HEK293 (cell line): Measurements from ENCODE around the gene ANKZF1.

ENCODE experiments used
- CTCF ChIA-PET: fragments of 350-600 bp; formaldehyde crosslinking; extraction: SDS; loops from one replicate; lab custom pipeline; 2021; ENCODE audit warnings: antibody characterized with exemption; lab: Yijun Ruan, JAX
- POLR2A ChIA-PET: fragments of 300-600 bp; formaldehyde crosslinking; extraction: SDS; loops from one replicate; lab custom pipeline; 2020; ENCODE audit warnings: antibody characterized with exemption, inconsistent platforms; lab: Yijun Ruan, JAX
- H3K27ac ChIP-seq: fragments of 200-500 bp; sonication (Bioruptor generic); 2 replicates; pipeline ENCODE4 v1.5.1; 2014; ENCODE audit warnings: low read depth, low read length, control low read depth, inconsistent platforms; ENCODE audit errors: extremely low read depth
- H3K36me3 ChIP-seq, 2 experiments: fragments of 200-500 bp in 1 of 2; sonication (Bioruptor generic) in 1 of 2; 1 replicate in 1 of 2; 2 replicates in 1 of 2; pipeline ENCODE4 v1.5.1; 2014 to 2017; ENCODE audit warnings: inconsistent platforms in 2 of 2, low read length in 2 of 2; ENCODE audit not compliant: control insufficient read depth in 2 of 2, insufficient read depth in 1 of 2
- H3K4me1 ChIP-seq: fragments of 200-500 bp; sonication (Bioruptor generic); 2 replicates; pipeline ENCODE4 v1.5.1; 2014; ENCODE audit warnings: mild to moderate bottlenecking, low read length, inconsistent platforms; ENCODE audit not compliant: control insufficient read depth, insufficient read depth
- H3K4me3 ChIP-seq: 2 replicates; pipeline ENCODE4 v1.5.1; 2011; ENCODE audit warnings: low read depth, mild to moderate bottlenecking, control low read depth, low read length, moderate library complexity
- H3K9me3 ChIP-seq: fragments of 200-500 bp; sonication (Bioruptor generic); 2 replicates; pipeline ENCODE4 v1.5.1; 2014; ENCODE audit warnings: low read depth, low read length, inconsistent platforms; ENCODE audit not compliant: control insufficient read depth, insufficient read depth
- EGR2 ChIP-seq: fragments of 450-650 bp; formaldehyde crosslinking; IDR thresholded peaks from 2 replicates; pipeline ENCODE4 v1.5.1; 2016; ENCODE audit warnings: low read depth, missing biosample characterization, missing genetic modification characterization
- HOXA7 ChIP-seq: sonication (generic); formaldehyde crosslinking; IDR thresholded peaks from 2 replicates; pipeline ENCODE4 v1.8.1; 2022; ENCODE audit warnings: missing genetic modification reagents, borderline replicate concordance
- HOXC10 ChIP-seq: sonication (generic); formaldehyde crosslinking; IDR thresholded peaks from 2 replicates; pipeline ENCODE4 v1.8.1; 2023; ENCODE audit warnings: mild to moderate bottlenecking, missing genetic modification reagents
- HOXD13 ChIP-seq: sonication (generic); formaldehyde crosslinking; IDR thresholded peaks from 2 replicates; pipeline ENCODE4 v1.8.0; 2022; ENCODE audit warnings: missing genetic modification reagents, borderline replicate concordance
- KLF16 ChIP-seq: fragments of 450-650 bp; formaldehyde crosslinking; IDR thresholded peaks from 2 replicates; pipeline ENCODE4 v1.5.1; 2017; ENCODE audit warnings: missing biosample characterization, missing genetic modification characterization
- KLF7 ChIP-seq: fragments of 450-650 bp; formaldehyde crosslinking; IDR thresholded peaks from 2 replicates; pipeline ENCODE4 v1.5.1; 2016; ENCODE audit warnings: missing biosample characterization, missing genetic modification characterization, borderline replicate concordance
- MYNN ChIP-seq: fragments of 450-650 bp; formaldehyde crosslinking; IDR thresholded peaks from 2 replicates; pipeline ENCODE4 v1.5.1; 2016; ENCODE audit warnings: missing biosample characterization, missing genetic modification characterization, borderline replicate concordance
- PRDM1 ChIP-seq: fragments of 450-650 bp; formaldehyde crosslinking; IDR thresholded peaks from 2 replicates; pipeline ENCODE4; 2016; ENCODE audit warnings: missing biosample characterization, missing genetic modification characterization
- YY1 ChIP-seq: fragments of 450-650 bp; formaldehyde crosslinking; IDR thresholded peaks from 2 replicates; pipeline ENCODE4 v1.5.1; 2018; ENCODE audit warnings: missing biosample characterization, missing genetic modification characterization
- ZFP41 ChIP-seq: fragments of 450-650 bp; formaldehyde crosslinking; IDR thresholded peaks from 2 replicates; pipeline ENCODE4 v1.5.1; 2016; ENCODE audit warnings: missing biosample characterization, missing genetic modification characterization, borderline replicate concordance
- ZNF132 ChIP-seq: fragments of 450-650 bp; formaldehyde crosslinking; IDR thresholded peaks from 2 replicates; pipeline ENCODE4 v1.5.1; 2017; ENCODE audit warnings: missing biosample characterization, missing genetic modification characterization, borderline replicate concordance
- ZNF157 ChIP-seq: fragments of 450-650 bp; formaldehyde crosslinking; IDR thresholded peaks from 2 replicates; pipeline ENCODE4 v1.5.1; 2016; ENCODE audit warnings: missing biosample characterization, missing genetic modification characterization
- ZNF2 ChIP-seq: fragments of 450-650 bp; formaldehyde crosslinking; IDR thresholded peaks from 2 replicates; pipeline ENCODE4 v1.5.1; 2016; ENCODE audit warnings: missing biosample characterization, missing genetic modification characterization
- ZNF248 ChIP-seq: fragments of 450-650 bp; formaldehyde crosslinking; IDR thresholded peaks from 2 replicates; pipeline ENCODE4 v1.5.1; 2017; ENCODE audit warnings: missing biosample characterization, missing genetic modification characterization
- ZNF391 ChIP-seq: fragments of 450-650 bp; formaldehyde crosslinking; IDR thresholded peaks from 2 replicates; pipeline ENCODE4 v1.5.1; 2016; ENCODE audit warnings: low read depth, missing biosample characterization, missing genetic modification characterization, borderline replicate concordance
- ZNF426 ChIP-seq: fragments of 450-650 bp; formaldehyde crosslinking; IDR thresholded peaks from 2 replicates; pipeline ENCODE4 v1.5.1; 2017; ENCODE audit warnings: missing biosample characterization, missing genetic modification characterization, mild to moderate bottlenecking, inconsistent platforms, moderate library complexity
- ZNF544 ChIP-seq: fragments of 450-650 bp; formaldehyde crosslinking; IDR thresholded peaks from 2 replicates; pipeline ENCODE4 v1.5.0; 2017; ENCODE audit warnings: missing biosample characterization, missing genetic modification characterization
- ZNF549 ChIP-seq: fragments of 450-650 bp; IDR thresholded peaks from 2 replicates; pipeline ENCODE4 v1.5.1; 2018; ENCODE audit warnings: missing biosample characterization, missing genetic modification characterization, mild to moderate bottlenecking, inconsistent platforms, moderate library complexity
- ZNF555 ChIP-seq: fragments of 450-650 bp; formaldehyde crosslinking; conservative IDR thresholded peaks from 2 replicates; pipeline ENCODE4 v1.5.1; 2017; ENCODE audit warnings: missing biosample characterization, mild to moderate bottlenecking, missing genetic modification characterization, inconsistent platforms
- ZNF585B ChIP-seq: fragments of 450-650 bp; formaldehyde crosslinking; IDR thresholded peaks from 2 replicates; pipeline ENCODE4 v1.5.1; 2016; ENCODE audit warnings: missing biosample characterization, missing genetic modification characterization
- ZNF629 ChIP-seq: fragments of 450-650 bp; formaldehyde crosslinking; IDR thresholded peaks from 2 replicates; pipeline ENCODE4 v1.5.1; 2017; ENCODE audit warnings: missing biosample characterization, missing genetic modification characterization
- ZNF677 ChIP-seq: fragments of 450-650 bp; IDR thresholded peaks from 2 replicates; pipeline ENCODE4 v1.5.0; 2018; ENCODE audit warnings: missing biosample characterization, mild to moderate bottlenecking, missing genetic modification characterization, moderate library complexity
- ZNF776 ChIP-seq: fragments of 450-650 bp; formaldehyde crosslinking; IDR thresholded peaks from 2 replicates; pipeline ENCODE4 v1.5.0; 2017; ENCODE audit warnings: missing biosample characterization, missing genetic modification characterization, borderline replicate concordance
- ZNF777 ChIP-seq: fragments of 450-650 bp; formaldehyde crosslinking; IDR thresholded peaks from 2 replicates; pipeline ENCODE4 v1.5.1; 2017; ENCODE audit warnings: missing biosample characterization, missing genetic modification characterization, borderline replicate concordance
- ZSCAN16 ChIP-seq: fragments of 450-650 bp; formaldehyde crosslinking; IDR thresholded peaks from 2 replicates; pipeline ENCODE4 v1.5.1; 2016; ENCODE audit warnings: missing biosample characterization, missing genetic modification characterization
- ZSCAN23 ChIP-seq: fragments of 450-650 bp; formaldehyde crosslinking; IDR thresholded peaks from 2 replicates; pipeline ENCODE4 v1.5.1; 2016; ENCODE audit warnings: missing biosample characterization, missing genetic modification characterization
- TF ChIP-seq, protein P1 (sequence below): fragments of 450-650 bp; formaldehyde crosslinking; IDR thresholded peaks from 2 replicates; pipeline ENCODE4 v1.5.1; 2017; ENCODE audit warnings: missing biosample characterization, missing genetic modification characterization
- TF ChIP-seq, protein P2 (sequence below): fragments of 450-650 bp; formaldehyde crosslinking; IDR thresholded peaks from 2 replicates; pipeline ENCODE4 v1.5.1; 2016; ENCODE audit warnings: missing biosample characterization, missing genetic modification characterization
- TF ChIP-seq, protein P3 (sequence below): fragments of 450-650 bp; formaldehyde crosslinking; IDR thresholded peaks from 2 replicates; pipeline ENCODE4 v1.5.1; 2016; ENCODE audit warnings: missing biosample characterization, missing genetic modification characterization

Gene ANKZF1

DNA sequence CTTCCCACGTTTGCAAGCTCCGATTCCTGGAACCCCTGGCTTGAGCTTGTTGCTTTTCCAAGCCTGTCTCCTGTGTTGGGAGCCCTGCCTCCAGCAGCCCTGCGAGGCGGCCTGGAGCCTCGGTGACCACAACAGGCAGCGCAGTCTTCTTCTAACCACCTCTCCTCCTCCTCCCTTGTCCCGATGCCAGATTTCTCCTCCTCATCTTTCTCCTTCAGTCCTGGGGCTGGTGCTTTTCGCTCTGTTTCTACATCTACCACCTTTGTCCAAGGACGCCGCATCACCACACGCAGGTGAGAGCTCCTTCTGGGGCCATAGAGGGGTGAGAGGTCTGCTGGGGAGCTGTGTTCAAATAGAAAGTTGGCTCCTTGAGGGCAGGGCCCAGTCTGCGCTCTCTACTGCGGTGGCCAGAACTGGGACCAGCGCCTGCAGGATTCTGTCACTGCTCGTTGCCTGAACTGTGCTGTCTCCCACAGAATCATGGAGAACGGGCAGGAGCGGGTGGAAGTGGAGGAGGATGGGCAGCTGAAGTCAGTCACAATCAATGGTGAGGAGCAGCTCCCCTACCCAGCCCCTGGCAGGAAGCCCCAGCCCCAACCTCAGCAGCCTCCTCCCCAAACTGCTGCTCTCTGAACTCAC is 53.5 kb downstream of the ANKZF1 start:
- ChIA-PET POLR2A (no interaction called here), CTCF (interaction anchor here (1.0 to 15.0 kb wide), 2 partner anchors 13 to 124 kb away, joined by 4 to 297 read pairs; no protein-coding TSS in a partner anchor)
- Histone ChIP-seq H3K9me3 (no peaks in the 10 kb centered on the region), H3K27ac (no peak overlapping the region), H3K4me3 (no peak overlapping the region), H3K36me3 (peaks cover 0 to 64% of the 10 kb centered on the region in 2 experiments; a peak in 1 of 3 replicates), H3K4me1 (peaks cover 6% of the 10 kb centered on the region)
- TF ChIP-seq ZSCAN16 (tag by site-specific recombination) (no peak), ZNF777 (no peak), ZSCAN23 (no peak), ZNF248 (tag by site-specific recombination) (no peak), ZNF544 (tag by site-specific recombination) (no peak), MYNN (no peak), ZNF2 (tag by site-specific recombination) (no peak), ZNF776 (tag by site-specific recombination) (no peak), EGR2 (tag by site-specific recombination) (no peak), KLF16 (tag by site-specific recombination) (no peak), ZNF391 (tag by site-specific recombination) (no peak)
- TF ChIP-seq, protein P1, sequence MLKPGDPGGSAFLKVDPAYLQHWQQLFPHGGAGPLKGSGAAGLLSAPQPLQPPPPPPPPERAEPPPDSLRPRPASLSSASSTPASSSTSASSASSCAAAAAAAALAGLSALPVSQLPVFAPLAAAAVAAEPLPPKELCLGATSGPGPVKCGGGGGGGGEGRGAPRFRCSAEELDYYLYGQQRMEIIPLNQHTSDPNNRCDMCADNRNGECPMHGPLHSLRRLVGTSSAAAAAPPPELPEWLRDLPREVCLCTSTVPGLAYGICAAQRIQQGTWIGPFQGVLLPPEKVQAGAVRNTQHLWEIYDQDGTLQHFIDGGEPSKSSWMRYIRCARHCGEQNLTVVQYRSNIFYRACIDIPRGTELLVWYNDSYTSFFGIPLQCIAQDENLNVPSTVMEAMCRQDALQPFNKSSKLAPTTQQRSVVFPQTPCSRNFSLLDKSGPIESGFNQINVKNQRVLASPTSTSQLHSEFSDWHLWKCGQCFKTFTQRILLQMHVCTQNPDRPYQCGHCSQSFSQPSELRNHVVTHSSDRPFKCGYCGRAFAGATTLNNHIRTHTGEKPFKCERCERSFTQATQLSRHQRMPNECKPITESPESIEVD (tag by site-specific recombination): no peak

DNA sequence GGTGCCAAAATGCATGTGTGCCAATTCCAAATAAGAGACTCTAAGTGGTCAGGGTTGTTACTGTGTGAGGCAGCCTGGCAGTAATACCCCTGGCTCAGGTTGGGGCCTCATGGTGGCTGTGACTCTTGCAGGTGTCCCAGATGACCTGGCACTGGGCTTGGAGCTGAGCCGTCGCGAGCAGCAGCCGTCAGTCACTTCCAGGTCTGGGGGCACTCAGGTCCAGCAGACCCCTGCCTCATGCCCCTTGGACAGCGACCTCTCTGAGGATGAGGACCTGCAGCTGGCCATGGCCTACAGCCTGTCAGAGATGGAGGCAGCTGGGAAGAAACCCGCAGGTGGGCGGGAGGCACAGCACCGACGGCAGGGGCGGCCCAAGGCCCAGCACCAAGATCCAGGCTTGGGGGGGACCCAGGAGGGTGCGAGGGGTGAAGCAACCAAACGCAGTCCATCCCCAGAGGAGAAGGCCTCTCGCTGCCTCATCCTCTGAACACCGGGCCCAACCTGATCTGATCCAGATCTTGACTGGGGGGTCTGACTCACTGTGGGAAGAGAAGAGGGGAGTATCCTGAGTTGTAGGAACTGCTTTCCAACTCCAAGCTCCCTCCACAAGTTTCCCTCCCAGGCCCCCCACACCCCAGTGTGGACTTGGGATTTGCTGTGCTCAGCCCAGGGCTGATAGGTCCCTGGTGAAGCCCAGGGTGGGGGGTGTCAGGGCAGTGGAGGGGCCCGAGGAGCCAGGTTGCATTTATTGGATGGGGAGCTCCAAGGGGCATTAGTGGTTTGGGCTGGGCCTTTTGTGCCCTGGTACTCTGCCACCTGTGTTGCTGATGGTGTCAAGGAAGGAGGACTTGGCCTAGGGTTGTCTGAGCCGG is 55.1 kb downstream of the ANKZF1 start:
- CTCF ChIA-PET: interaction anchor here (0.6 to 15.0 kb wide), 2 partner anchors 11 to 114 kb away, joined by 3 to 297 read pairs; no protein-coding TSS in a partner anchor
- no peak for TF ChIP-seq ZNF629 (tag by site-specific recombination)
- no peak for TF ChIP-seq ZNF549 (tag by site-specific recombination)
- TF ChIP-seq HOXC10 (CRISPR knock-in tag): no peak
- TF ChIP-seq ZNF776 (tag by site-specific recombination): no peak
- TF ChIP-seq, protein P2, sequence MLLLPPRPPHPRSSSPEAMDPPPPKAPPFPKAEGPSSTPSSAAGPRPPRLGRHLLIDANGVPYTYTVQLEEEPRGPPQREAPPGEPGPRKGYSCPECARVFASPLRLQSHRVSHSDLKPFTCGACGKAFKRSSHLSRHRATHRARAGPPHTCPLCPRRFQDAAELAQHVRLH (tag by site-specific recombination): no peak
- no peak for TF ChIP-seq ZNF157 (tag by site-specific recombination)
- TF ChIP-seq, all 188 proteins: peak for 0
- H3K36me3 ChIP-seq: peaks cover 0 to 64% of the 10 kb centered on the region in 2 experiments; a peak in 1 of 3 replicates
- H3K27ac ChIP-seq: no peak overlapping the region
- POLR2A ChIA-PET: no interaction called here
- no peaks in the 10 kb centered on the region for H3K4me1 ChIP-seq
- H3K9me3 ChIP-seq: no peaks in the 10 kb centered on the region
- no peak overlapping the region for H3K4me3 ChIP-seq

DNA sequence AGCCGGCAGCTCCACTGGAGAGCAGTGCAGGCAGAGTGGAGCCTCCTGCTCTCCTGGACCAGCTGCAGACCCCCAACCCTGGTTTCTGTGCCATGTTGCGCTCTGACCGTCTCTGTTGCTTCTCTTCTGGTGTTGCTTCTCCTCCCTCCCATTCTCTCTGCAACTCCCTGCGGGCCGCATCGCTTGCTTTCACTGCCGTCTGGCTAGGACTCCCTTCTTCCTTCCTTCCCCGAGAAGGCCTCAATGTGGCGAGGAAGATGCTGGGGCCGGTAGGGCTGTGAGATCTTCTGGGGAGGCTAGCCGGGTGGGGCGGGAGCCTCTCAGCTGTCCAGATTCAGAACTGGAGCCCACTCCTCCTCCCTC is 55.7 kb downstream of the ANKZF1 start:
- CTCF ChIA-PET: interaction anchor here (15.0 kb wide), 1 partner anchor 11 kb away, joined by 297 read pairs; no protein-coding TSS in a partner anchor
- H3K27ac ChIP-seq: no peak overlapping the region
- no peaks in the 10 kb centered on the region for H3K9me3 ChIP-seq
- H3K36me3 ChIP-seq: peaks cover 0 to 62% of the 10 kb centered on the region in 2 experiments; a peak in 1 of 3 replicates
- no peaks in the 10 kb centered on the region for H3K4me1 ChIP-seq
- POLR2A ChIA-PET: no interaction called here
- H3K4me3 ChIP-seq: no peak overlapping the region
- no peak for TF ChIP-seq ZNF426 (tag by site-specific recombination)
- TF ChIP-seq KLF7 (tag by site-specific recombination): no peak
- TF ChIP-seq ZNF585B (tag by site-specific recombination): no peak
- TF ChIP-seq ZNF677: no peak
- TF ChIP-seq, protein P3, sequence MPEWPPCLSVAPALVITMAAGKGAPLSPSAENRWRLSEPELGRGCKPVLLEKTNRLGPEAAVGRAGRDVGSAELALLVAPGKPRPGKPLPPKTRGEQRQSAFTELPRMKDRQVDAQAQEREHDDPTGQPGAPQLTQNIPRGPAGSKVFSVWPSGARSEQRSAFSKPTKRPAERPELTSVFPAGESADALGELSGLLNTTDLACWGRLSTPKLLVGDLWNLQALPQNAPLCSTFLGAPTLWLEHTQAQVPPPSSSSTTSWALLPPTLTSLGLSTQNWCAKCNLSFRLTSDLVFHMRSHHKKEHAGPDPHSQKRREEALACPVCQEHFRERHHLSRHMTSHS: no peak
- no peak for TF ChIP-seq YY1 (tag by site-specific recombination)
- TF ChIP-seq ZNF132 (tag by site-specific recombination): no peak
- no peak for TF ChIP-seq PRDM1 (tag by site-specific recombination)
- TF ChIP-seq HOXA7: no peak
- no peak for TF ChIP-seq ZNF555 (tag by site-specific recombination)
- TF ChIP-seq HOXD13 (CRISPR knock-in tag): no peak
- no peak for TF ChIP-seq ZFP41 (tag by site-specific recombination)
